ENCODE data around the gene OPCML.

DNA sequence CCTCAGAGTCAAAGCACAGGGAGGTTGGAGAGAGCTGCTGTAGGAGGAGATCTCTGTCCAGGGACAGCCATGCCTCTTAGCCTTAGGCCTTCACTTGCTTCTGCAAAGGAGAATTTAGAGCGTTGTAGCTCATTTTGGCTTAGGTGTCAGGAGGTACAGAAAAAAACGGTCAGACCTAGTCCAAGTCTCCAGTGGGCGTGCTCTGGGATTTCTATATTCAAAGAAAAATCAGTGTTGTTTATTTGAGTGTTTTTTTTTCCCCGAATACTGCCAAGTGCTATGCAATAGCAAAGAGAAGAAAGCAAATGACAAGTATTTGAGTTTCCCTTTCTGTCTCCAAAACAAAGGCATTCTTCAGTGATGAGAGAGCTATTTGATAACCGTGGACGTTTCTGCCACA is 22.7 kb upstream of the OPCML start:
- TF ChIP-seq SP4 (CRISPR knock-in tag; IDR thresholded peaks at IDR 0.05) (no peak), ZBTB8A (CRISPR knock-in tag; IDR thresholded peaks at IDR 0.05; ENCODE audit: borderline replicate concordance, low read depth) (no peak), ZNF777 (CRISPR knock-in tag; IDR thresholded peaks at IDR 0.05) (no peak), ZNF274 (CRISPR knock-in tag; IDR thresholded peaks at IDR 0.05) (no peak), ZNF878 (CRISPR knock-in tag; IDR thresholded peaks at IDR 0.05) (no peak)
- TF ChIP-seq, protein P1, sequence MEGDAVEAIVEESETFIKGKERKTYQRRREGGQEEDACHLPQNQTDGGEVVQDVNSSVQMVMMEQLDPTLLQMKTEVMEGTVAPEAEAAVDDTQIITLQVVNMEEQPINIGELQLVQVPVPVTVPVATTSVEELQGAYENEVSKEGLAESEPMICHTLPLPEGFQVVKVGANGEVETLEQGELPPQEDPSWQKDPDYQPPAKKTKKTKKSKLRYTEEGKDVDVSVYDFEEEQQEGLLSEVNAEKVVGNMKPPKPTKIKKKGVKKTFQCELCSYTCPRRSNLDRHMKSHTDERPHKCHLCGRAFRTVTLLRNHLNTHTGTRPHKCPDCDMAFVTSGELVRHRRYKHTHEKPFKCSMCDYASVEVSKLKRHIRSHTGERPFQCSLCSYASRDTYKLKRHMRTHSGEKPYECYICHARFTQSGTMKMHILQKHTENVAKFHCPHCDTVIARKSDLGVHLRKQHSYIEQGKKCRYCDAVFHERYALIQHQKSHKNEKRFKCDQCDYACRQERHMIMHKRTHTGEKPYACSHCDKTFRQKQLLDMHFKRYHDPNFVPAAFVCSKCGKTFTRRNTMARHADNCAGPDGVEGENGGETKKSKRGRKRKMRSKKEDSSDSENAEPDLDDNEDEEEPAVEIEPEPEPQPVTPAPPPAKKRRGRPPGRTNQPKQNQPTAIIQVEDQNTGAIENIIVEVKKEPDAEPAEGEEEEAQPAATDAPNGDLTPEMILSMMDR (CRISPR knock-in tag; IDR thresholded peaks at IDR 0.05), result no peak

Measured in HepG2 (cell line).